Stomach (tissue), 4 donors: ENCODE data around the gene NKAIN2.

ENCODE experiments used
- CTCF ChIP-seq, 7 experiments: fragments of 450-650 bp in 4 of 7; fragments of 200-600 bp in 3 of 7; sonication (generic) in 3 of 7; IDR thresholded peaks; one replicate each; pipeline ENCODE4 v1.5.1; 2016 to 2019; ENCODE audit warnings: antibody characterized with exemption in 7 of 7, control low read depth in 2 of 7, mild to moderate bottlenecking in 1 of 7
- POLR2A ChIP-seq, 4 donors: fragments of 450-650 bp; IDR thresholded peaks; one replicate each; pipeline ENCODE4 v1.6.1; 2016; ENCODE audit warnings: antibody characterized with exemption in 4 of 4, control low read depth in 2 of 4, mild to moderate bottlenecking in 1 of 4, moderate library complexity in 1 of 4

- TF ChIP-seq POLR2A (IDR thresholded peaks at IDR 0.05): no peak
- no peak for TF ChIP-seq CTCF (IDR thresholded peaks at IDR 0.05)
These were observed 162.2 kb downstream of the NKAIN2 start for GRCh38 chr6:123965894-123966293.
